Measurements from ENCODE around the gene OSBPL9.

Gene OSBPL9

GRCh38 chr1:51651552-51651942 is 34.7 kb downstream of the OSBPL9 start:
- TF ChIP-seq REST (IDR thresholded peaks at IDR 0.05; ENCODE audit: insufficient replicate concordance, low read depth), result no peak
- TF ChIP-seq SPI1 (IDR thresholded peaks at IDR 0.05; ENCODE audit: borderline replicate concordance, low read depth), result no peak
- no peak for TF ChIP-seq CTCF (IDR thresholded peaks at IDR 0.05; ENCODE audit: insufficient read depth, low read length)
- no peak for TF ChIP-seq GABPA (IDR thresholded peaks at IDR 0.05; ENCODE audit: low read depth)
- TF ChIP-seq POLR2AphosphoS5 (IDR thresholded peaks at IDR 0.05; ENCODE audit: low read depth), result no peak
- H3K4me3 ChIP-seq (replicated peaks; ENCODE audit: insufficient read depth, low read length), result no peak overlapping the region
- H3K27ac ChIP-seq (replicated peaks), result no peak overlapping the region
- no peak for DNase-seq (ENCODE audit: low read depth in 1 of 2, low spot score in 1 of 2)
- H3K27me3 ChIP-seq (ENCODE audit: insufficient read depth, poor library complexity, severe bottlenecking), result no peaks in the 10 kb centered on the region

GRCh38 chr1:51652599-51652998 is 35.7 kb downstream of the OSBPL9 start:
- Histone ChIP-seq H3K27ac (replicated peaks) (no peak overlapping the region), H3K4me3 (replicated peaks; ENCODE audit: insufficient read depth, low read length) (no peak overlapping the region), H3K27me3 (ENCODE audit: insufficient read depth, poor library complexity, severe bottlenecking) (no peaks in the 10 kb centered on the region)
- TF ChIP-seq GABPA (IDR thresholded peaks at IDR 0.05; ENCODE audit: low read depth) (no peak), REST (IDR thresholded peaks at IDR 0.05; ENCODE audit: insufficient replicate concordance, low read depth) (no peak), CTCF (IDR thresholded peaks at IDR 0.05; ENCODE audit: insufficient read depth, low read length) (no peak), POLR2AphosphoS5 (IDR thresholded peaks at IDR 0.05; ENCODE audit: low read depth) (no peak), SPI1 (IDR thresholded peaks at IDR 0.05; ENCODE audit: borderline replicate concordance, low read depth) (no peak)
- no peak for DNase-seq (ENCODE audit: low read depth in 1 of 2, low spot score in 1 of 2)

GRCh38 chr1:51653127-51653526 is 36.2 kb downstream of the OSBPL9 start:
- H3K27ac ChIP-seq (replicated peaks), result no peak overlapping the region
- H3K27me3 ChIP-seq (ENCODE audit: insufficient read depth, poor library complexity, severe bottlenecking), result no peaks in the 10 kb centered on the region
- DNase-seq (ENCODE audit: low read depth in 1 of 2, low spot score in 1 of 2), result no peak
- H3K4me3 ChIP-seq (replicated peaks; ENCODE audit: insufficient read depth, low read length), result no peak overlapping the region
- TF ChIP-seq REST (IDR thresholded peaks at IDR 0.05; ENCODE audit: insufficient replicate concordance, low read depth) (no peak), POLR2AphosphoS5 (IDR thresholded peaks at IDR 0.05; ENCODE audit: low read depth) (no peak), SPI1 (IDR thresholded peaks at IDR 0.05; ENCODE audit: borderline replicate concordance, low read depth) (no peak), CTCF (IDR thresholded peaks at IDR 0.05; ENCODE audit: insufficient read depth, low read length) (no peak), GABPA (IDR thresholded peaks at IDR 0.05; ENCODE audit: low read depth) (no peak)
